Activated CD4-positive, alpha-beta T cell treated with anti-CD3 and anti-CD28 coated beads, Interleukin-2, amount 10 ng/mL, durations not matched to agents 7 days and 5 days (primary cell): ENCODE measurements around the gene BRIP1. TPM values are rescaled to one million over a fixed set of nuclear protein-coding genes. Genes with fewer than 3 reads are reported as not detected.
A peak's percentile ranks its signal among the peaks of the same experiment; 100 is the strongest.

Source experiments
- CTCF ChIA-PET: fragments of 350-600 bp; sonication (Branson Sonifier 250); formaldehyde crosslinking; loops from one replicate; lab custom pipeline; 2021; ENCODE audit warnings: antibody characterized with exemption; lab: Charles Lee
- POLR2A ChIA-PET: fragments of 350-600 bp; sonication (Branson Sonifier 250); formaldehyde crosslinking; loops from one replicate; lab custom pipeline; 2021; ENCODE audit warnings: antibody characterized with exemption; lab: Charles Lee
- DNase-seq: peaks from one replicate; pipeline ENCODE4 v3.0.0-alpha.2; 2020
- H3K27ac Mint-ChIP-seq: one replicate; pipeline ENCODE4 v1.8.0; 2021; ENCODE audit warnings: mild to moderate bottlenecking, moderate library complexity, mixed read lengths
- H3K27me3 Mint-ChIP-seq: one replicate; pipeline ENCODE4 v1.8.0; 2021; ENCODE audit warnings: mixed read lengths
- H3K36me3 Mint-ChIP-seq: one replicate; pipeline ENCODE4 v1.8.0; 2021; ENCODE audit warnings: low read depth, mixed read lengths
- H3K4me1 Mint-ChIP-seq: one replicate; pipeline ENCODE4 v1.8.0; 2021; ENCODE audit warnings: mixed read lengths
- H3K4me3 Mint-ChIP-seq: one replicate; pipeline ENCODE4 v1.8.0; 2021; ENCODE audit warnings: mild to moderate bottlenecking, moderate library complexity, mixed read lengths
- H3K9me3 Mint-ChIP-seq: one replicate; pipeline ENCODE4 v1.8.0; 2021; ENCODE audit warnings: mixed read lengths
- total RNA-seq, 2 experiments: library from RNA; stranded (reverse); gene quantifications; one replicate each; pipeline ENCODE4 v1.2.3, GENCODE V29; 2021

BRIP1 gene
- total RNA-seq, 2 experiments from 2014 or later, result 24.3 to 28.7 TPM

- peak overlapping the region; percentile 28 for H3K27ac Mint-ChIP-seq
- POLR2A ChIA-PET, result no interaction called here
- CTCF ChIA-PET, result no interaction called here
- H3K4me1 Mint-ChIP-seq, result peaks cover 17% of the 10 kb centered on the region
- no peaks in the 10 kb centered on the region for H3K27me3 Mint-ChIP-seq
- peaks cover 11% of the 10 kb centered on the region for H3K9me3 Mint-ChIP-seq
- peaks cover 63% of the 10 kb centered on the region for H3K36me3 Mint-ChIP-seq
- H3K4me3 Mint-ChIP-seq, result no peak overlapping the region
- DNase-seq, result no peak
These were observed 104.9 kb downstream of the BRIP1 start for GRCh38 chr17:61758430-61758829.

- H3K36me3 Mint-ChIP-seq, result peaks cover 56% of the 10 kb centered on the region
- peaks cover 7% of the 10 kb centered on the region for H3K9me3 Mint-ChIP-seq
- CTCF ChIA-PET, result no interaction called here
- peaks cover 17% of the 10 kb centered on the region for H3K4me1 Mint-ChIP-seq
- no peak for DNase-seq
- H3K27ac Mint-ChIP-seq, result peak overlapping the region; percentile 2
- no peak overlapping the region for H3K4me3 Mint-ChIP-seq
- POLR2A ChIA-PET, result no interaction called here
- no peaks in the 10 kb centered on the region for H3K27me3 Mint-ChIP-seq
These were observed 106.2 kb downstream of the BRIP1 start for GRCh38 chr17:61757168-61757567.

- peaks cover 5% of the 10 kb centered on the region for H3K9me3 Mint-ChIP-seq
- H3K27me3 Mint-ChIP-seq, result no peaks in the 10 kb centered on the region
- peaks cover 50% of the 10 kb centered on the region for H3K36me3 Mint-ChIP-seq
- CTCF ChIA-PET, result interaction anchor here (1.1 kb wide), 1 partner anchor 11 kb away, joined by 3 read pairs; no protein-coding TSS in a partner anchor
- POLR2A ChIA-PET, result no interaction called here
- H3K4me1 Mint-ChIP-seq, result peaks cover 17% of the 10 kb centered on the region
- no peak for DNase-seq
- no peak overlapping the region for H3K4me3 Mint-ChIP-seq
- H3K27ac Mint-ChIP-seq, result no peak overlapping the region
These were observed 106.8 kb downstream of the BRIP1 start for GRCh38 chr17:61756561-61756960.

- Mint-ChIP-seq H3K27ac (no peak overlapping the region), H3K4me1 (peaks cover 22% of the 10 kb centered on the region), H3K27me3 (no peaks in the 10 kb centered on the region), H3K36me3 (peaks cover 43% of the 10 kb centered on the region), H3K9me3 (no peaks in the 10 kb centered on the region), H3K4me3 (no peak overlapping the region)
- ChIA-PET CTCF (interaction anchor here (1.1 kb wide), 1 partner anchor 10 kb away, joined by 3 read pairs; no protein-coding TSS in a partner anchor), POLR2A (no interaction called here)
- DNase-seq, result no peak
These were observed 107.7 kb downstream of the BRIP1 start for GRCh38 chr17:61755668-61756067.

GRCh38 chr17:61755078-61755477, 108.2 kb downstream of the BRIP1 start:
- CTCF ChIA-PET, result no interaction called here
- no peak for DNase-seq
- H3K4me3 Mint-ChIP-seq, result no peak overlapping the region
- H3K27ac Mint-ChIP-seq, result no peak overlapping the region
- H3K36me3 Mint-ChIP-seq, result peaks cover 37% of the 10 kb centered on the region
- peaks cover 26% of the 10 kb centered on the region for H3K4me1 Mint-ChIP-seq
- no peaks in the 10 kb centered on the region for H3K27me3 Mint-ChIP-seq
- POLR2A ChIA-PET, result no interaction called here
- no peaks in the 10 kb centered on the region for H3K9me3 Mint-ChIP-seq

GRCh38 chr17:61754124-61754523, 109.2 kb downstream of the BRIP1 start:
- POLR2A ChIA-PET, result no interaction called here
- H3K4me3 Mint-ChIP-seq, result no peak overlapping the region
- H3K9me3 Mint-ChIP-seq, result peaks cover 2% of the 10 kb centered on the region
- CTCF ChIA-PET, result no interaction called here
- no peak overlapping the region for H3K27ac Mint-ChIP-seq
- DNase-seq, result no peak
- H3K36me3 Mint-ChIP-seq, result peaks cover 33% of the 10 kb centered on the region
- no peaks in the 10 kb centered on the region for H3K27me3 Mint-ChIP-seq
- peaks cover 26% of the 10 kb centered on the region for H3K4me1 Mint-ChIP-seq

- POLR2A ChIA-PET, result no interaction called here
- Mint-ChIP-seq H3K27me3 (no peaks in the 10 kb centered on the region), H3K4me1 (peaks cover 24% of the 10 kb centered on the region), H3K36me3 (peaks cover 34% of the 10 kb centered on the region), H3K27ac (no peak overlapping the region), H3K4me3 (no peak overlapping the region), H3K9me3 (peaks cover 4% of the 10 kb centered on the region)
- no peak for DNase-seq
- CTCF ChIA-PET, result no interaction called here
These were observed 109.6 kb downstream of the BRIP1 start for GRCh38 chr17:61753696-61754095.

GRCh38 chr17:61750656-61751055, 112.7 kb downstream of the BRIP1 start:
- H3K4me3 Mint-ChIP-seq, result no peak overlapping the region
- DNase-seq, result no peak
- no peak overlapping the region for H3K27ac Mint-ChIP-seq
- H3K9me3 Mint-ChIP-seq, result peaks cover 16% of the 10 kb centered on the region
- CTCF ChIA-PET, result interaction anchor here (0.5 kb wide), 1 partner anchor 347 kb away, joined by 3 read pairs; no protein-coding TSS in a partner anchor
- peaks cover 9% of the 10 kb centered on the region for H3K4me1 Mint-ChIP-seq
- H3K27me3 Mint-ChIP-seq, result no peaks in the 10 kb centered on the region
- POLR2A ChIA-PET, result no interaction called here
- H3K36me3 Mint-ChIP-seq, result peaks cover 37% of the 10 kb centered on the region

GRCh38 chr17:61749823-61750404, 113.4 kb downstream of the BRIP1 start:
- CTCF ChIA-PET, result interaction anchor here (0.5 kb wide), 1 partner anchor 348 kb away, joined by 3 read pairs; no protein-coding TSS in a partner anchor
- POLR2A ChIA-PET, result no interaction called here
- DNase-seq, result no peak
- Mint-ChIP-seq H3K4me1 (peaks cover 9% of the 10 kb centered on the region), H3K27me3 (no peaks in the 10 kb centered on the region), H3K4me3 (no peak overlapping the region), H3K9me3 (peaks cover 16% of the 10 kb centered on the region), H3K27ac (no peak overlapping the region), H3K36me3 (peaks cover 38% of the 10 kb centered on the region)

GRCh38 chr17:61746248-61746985, 116.9 kb downstream of the BRIP1 start:
- peaks cover 50% of the 10 kb centered on the region for H3K36me3 Mint-ChIP-seq
- H3K27ac Mint-ChIP-seq, result no peak overlapping the region
- POLR2A ChIA-PET, result no interaction called here
- CTCF ChIA-PET, result interaction anchor here (1.2 kb wide), 1 partner anchor 10 kb away, joined by 3 read pairs; no protein-coding TSS in a partner anchor
- no peak overlapping the region for H3K4me3 Mint-ChIP-seq
- H3K9me3 Mint-ChIP-seq, result peaks cover 17% of the 10 kb centered on the region
- no peak for DNase-seq
- H3K27me3 Mint-ChIP-seq, result no peaks in the 10 kb centered on the region
- H3K4me1 Mint-ChIP-seq, result peaks cover 9% of the 10 kb centered on the region

GRCh38 chr17:61744804-61745203, 118.5 kb downstream of the BRIP1 start:
- Mint-ChIP-seq H3K4me3 (no peak overlapping the region), H3K9me3 (peaks cover 21% of the 10 kb centered on the region), H3K27ac (no peak overlapping the region), H3K27me3 (no peaks in the 10 kb centered on the region), H3K36me3 (peaks cover 59% of the 10 kb centered on the region), H3K4me1 (no peaks in the 10 kb centered on the region)
- CTCF ChIA-PET, result interaction anchor here (1.2 kb wide), 1 partner anchor 11 kb away, joined by 3 read pairs; no protein-coding TSS in a partner anchor
- POLR2A ChIA-PET, result no interaction called here
- no peak for DNase-seq

GRCh38 chr17:61744252-61744651, 119.1 kb downstream of the BRIP1 start:
- Mint-ChIP-seq H3K4me1 (no peaks in the 10 kb centered on the region), H3K9me3 (peaks cover 20% of the 10 kb centered on the region), H3K27me3 (no peaks in the 10 kb centered on the region), H3K36me3 (peaks cover 63% of the 10 kb centered on the region), H3K27ac (no peak overlapping the region), H3K4me3 (no peak overlapping the region)
- DNase-seq, result no peak
- CTCF ChIA-PET, result no interaction called here
- POLR2A ChIA-PET, result no interaction called here

- H3K9me3 Mint-ChIP-seq, result peaks cover 17% of the 10 kb centered on the region
- H3K4me1 Mint-ChIP-seq, result no peaks in the 10 kb centered on the region
- ChIA-PET POLR2A (no interaction called here), CTCF (no interaction called here)
- H3K36me3 Mint-ChIP-seq, result peaks cover 64% of the 10 kb centered on the region
- no peak overlapping the region for H3K27ac Mint-ChIP-seq
- DNase-seq, result no peak
- no peak overlapping the region for H3K4me3 Mint-ChIP-seq
- H3K27me3 Mint-ChIP-seq, result no peaks in the 10 kb centered on the region
These were observed 119.6 kb downstream of the BRIP1 start for GRCh38 chr17:61743766-61744165.
